Nephron progenitor cell (in vitro differentiated cells): ENCODE data around the gene FAM98B.
A peak's percentile ranks its signal among the peaks of the same experiment; 100 is the strongest.

ENCODE experiments used
- DNase-seq: peaks from one replicate; pipeline ENCODE4 v3.0.0; 2021
- H3K27ac Mint-ChIP-seq: 2 replicates; pipeline ENCODE4 v1.8.0; 2021; ENCODE audit warnings: mild to moderate bottlenecking, moderate library complexity, mixed read lengths
- H3K27me3 Mint-ChIP-seq: 2 replicates; pipeline ENCODE4 v1.8.0; 2021; ENCODE audit warnings: mild to moderate bottlenecking, low read depth, mixed read lengths; ENCODE audit not compliant: poor library complexity
- H3K36me3 Mint-ChIP-seq: 2 replicates; pipeline ENCODE4 v1.8.0; 2021; ENCODE audit warnings: low read depth, mixed read lengths
- H3K4me1 Mint-ChIP-seq: 2 replicates; pipeline ENCODE4 v1.8.0; 2021; ENCODE audit warnings: mixed read lengths
- H3K4me3 Mint-ChIP-seq: 2 replicates; pipeline ENCODE4 v1.8.0; 2021; ENCODE audit warnings: mild to moderate bottlenecking, moderate library complexity, mixed read lengths
- H3K9me3 Mint-ChIP-seq: 2 replicates; pipeline ENCODE4 v1.8.0; 2021; ENCODE audit warnings: mild to moderate bottlenecking, moderate library complexity, mixed read lengths
- TF ChIP-seq, protein P1 (sequence below): fragments of 200-600 bp; sonication (generic); IDR thresholded peaks from 2 replicates; pipeline ENCODE4 v1.5.0; 2021; ENCODE audit warnings: antibody characterized with exemption

Gene FAM98B

DNA sequence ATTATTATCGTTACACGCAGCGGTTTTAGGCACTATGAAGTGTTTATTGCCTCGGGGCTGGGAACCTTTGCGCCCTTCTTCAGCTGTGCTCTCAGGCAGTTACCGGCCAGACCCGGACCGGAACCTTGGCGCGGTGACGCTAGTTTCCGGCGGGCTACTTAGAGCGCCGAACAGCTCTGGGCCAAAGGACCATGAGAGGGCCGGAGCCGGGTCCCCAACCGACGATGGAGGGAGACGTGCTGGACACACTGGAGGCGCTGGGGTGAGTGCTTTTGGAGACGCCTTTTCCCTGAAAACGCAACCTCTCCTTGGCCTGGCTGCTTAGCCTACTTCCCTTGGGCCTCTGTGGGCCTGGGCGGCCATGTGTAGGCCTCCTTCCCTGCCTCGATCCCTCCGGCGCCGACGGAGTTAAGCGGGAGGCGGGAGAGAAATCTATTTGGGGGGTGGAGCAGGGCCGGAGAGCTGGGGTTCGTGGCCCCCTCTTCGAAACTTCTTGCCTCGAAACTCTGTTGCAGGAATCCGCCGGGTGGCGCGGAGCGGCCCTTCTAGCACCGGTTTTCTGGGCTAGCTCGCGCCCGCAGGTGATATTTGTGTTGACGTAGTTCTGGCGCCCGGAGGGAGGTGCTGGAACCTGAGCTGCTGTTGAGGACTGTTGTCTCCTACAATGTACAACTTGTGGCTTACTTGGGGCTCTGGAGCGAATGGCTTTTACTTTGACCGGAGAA lies at the start of gene FAM98B:
TSS of gene FAM98B (plus strand) at position 157 of the 725 bp plus-strand sequence. CDS start at position 192, 35 bp downstream.
- peak within 1 kb of the TSS; percentile 93 for H3K4me3 Mint-ChIP-seq
- peaks cover 7% of the 10 kb centered on the region for H3K36me3 Mint-ChIP-seq
- peak; percentile 92 for DNase-seq
- H3K27me3 Mint-ChIP-seq: peaks cover 30% of the 10 kb centered on the region
- H3K4me1 Mint-ChIP-seq: peaks cover 16% of the 10 kb centered on the region
- peak within 1 kb of the TSS; percentile 99 for H3K27ac Mint-ChIP-seq
- peaks cover 3% of the 10 kb centered on the region for H3K9me3 Mint-ChIP-seq
- TF ChIP-seq, protein P1, sequence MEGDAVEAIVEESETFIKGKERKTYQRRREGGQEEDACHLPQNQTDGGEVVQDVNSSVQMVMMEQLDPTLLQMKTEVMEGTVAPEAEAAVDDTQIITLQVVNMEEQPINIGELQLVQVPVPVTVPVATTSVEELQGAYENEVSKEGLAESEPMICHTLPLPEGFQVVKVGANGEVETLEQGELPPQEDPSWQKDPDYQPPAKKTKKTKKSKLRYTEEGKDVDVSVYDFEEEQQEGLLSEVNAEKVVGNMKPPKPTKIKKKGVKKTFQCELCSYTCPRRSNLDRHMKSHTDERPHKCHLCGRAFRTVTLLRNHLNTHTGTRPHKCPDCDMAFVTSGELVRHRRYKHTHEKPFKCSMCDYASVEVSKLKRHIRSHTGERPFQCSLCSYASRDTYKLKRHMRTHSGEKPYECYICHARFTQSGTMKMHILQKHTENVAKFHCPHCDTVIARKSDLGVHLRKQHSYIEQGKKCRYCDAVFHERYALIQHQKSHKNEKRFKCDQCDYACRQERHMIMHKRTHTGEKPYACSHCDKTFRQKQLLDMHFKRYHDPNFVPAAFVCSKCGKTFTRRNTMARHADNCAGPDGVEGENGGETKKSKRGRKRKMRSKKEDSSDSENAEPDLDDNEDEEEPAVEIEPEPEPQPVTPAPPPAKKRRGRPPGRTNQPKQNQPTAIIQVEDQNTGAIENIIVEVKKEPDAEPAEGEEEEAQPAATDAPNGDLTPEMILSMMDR: no peak

DNA sequence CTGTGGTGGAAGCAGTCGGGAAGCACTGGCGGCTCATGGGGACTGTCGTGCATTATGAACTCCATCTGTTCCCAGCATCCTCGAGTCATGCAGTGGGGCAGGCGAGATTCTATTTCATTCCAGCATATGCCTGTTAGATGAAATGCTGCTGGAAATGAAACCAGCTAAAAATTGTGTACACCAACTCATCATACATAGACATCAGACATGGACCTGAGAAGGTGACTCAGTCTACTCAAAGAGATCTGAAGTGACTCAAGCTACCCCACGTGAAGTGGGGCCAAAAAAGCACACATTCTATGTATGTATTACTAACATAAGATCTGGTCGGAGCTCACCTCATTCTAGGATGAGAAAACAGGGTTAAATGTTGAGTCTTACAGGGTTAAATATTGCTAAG lies 47.5 kb upstream of the FAM98B start:
- DNase-seq: no peak
- H3K9me3 Mint-ChIP-seq: peaks cover 16% of the 10 kb centered on the region
- H3K4me1 Mint-ChIP-seq: no peaks in the 10 kb centered on the region
- TF ChIP-seq, protein P1: no peak
- no peak overlapping the region for H3K4me3 Mint-ChIP-seq
- peaks cover 10% of the 10 kb centered on the region for H3K27me3 Mint-ChIP-seq
- no peak overlapping the region for H3K27ac Mint-ChIP-seq
- H3K36me3 Mint-ChIP-seq: no peaks in the 10 kb centered on the region

DNA sequence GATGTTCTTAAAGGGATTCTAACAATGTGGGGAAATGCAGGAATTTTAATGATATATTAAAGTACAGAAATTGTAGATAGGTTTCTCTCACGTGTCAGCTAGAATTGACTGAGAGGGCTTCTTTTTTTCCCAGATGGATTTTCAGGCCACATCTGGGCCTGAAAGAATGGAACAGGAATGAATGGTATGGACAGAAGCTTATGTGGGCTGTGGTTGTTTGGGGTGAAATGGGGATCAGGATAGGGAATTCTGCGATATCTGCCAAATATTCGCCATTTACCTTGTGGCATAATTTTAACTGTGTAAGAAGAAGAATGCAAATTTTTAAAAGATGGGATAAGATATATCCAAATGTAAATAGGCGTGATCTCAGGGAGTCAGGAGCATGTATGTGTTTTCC lies 45.4 kb upstream of the FAM98B start:
- Mint-ChIP-seq H3K36me3 (no peaks in the 10 kb centered on the region), H3K4me3 (no peak overlapping the region), H3K27me3 (peaks cover 11% of the 10 kb centered on the region), H3K9me3 (peaks cover 7% of the 10 kb centered on the region), H3K27ac (no peak overlapping the region), H3K4me1 (no peaks in the 10 kb centered on the region)
- DNase-seq: no peak
- TF ChIP-seq, protein P1: no peak

DNA sequence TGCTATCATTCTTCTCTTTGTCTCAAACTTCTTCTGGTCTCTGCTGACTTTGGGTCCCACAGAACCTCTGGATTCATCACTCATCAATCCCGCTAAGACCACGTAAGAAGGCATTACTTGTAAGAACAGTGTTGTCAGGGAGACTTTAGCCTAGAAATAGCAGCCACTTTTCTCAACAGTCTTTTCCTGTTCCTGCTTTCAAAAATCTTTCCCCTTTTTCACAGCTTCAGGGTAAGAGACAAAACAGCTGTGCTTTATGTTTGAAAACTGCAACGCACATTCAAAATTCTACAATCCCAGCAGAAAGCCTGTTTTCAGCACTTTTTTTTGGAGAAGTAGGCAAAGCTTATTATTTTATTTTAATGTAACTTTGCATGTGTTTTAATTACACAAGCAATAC lies 42.0 kb upstream of the FAM98B start:
- Mint-ChIP-seq H3K27ac (no peak overlapping the region), H3K4me1 (no peaks in the 10 kb centered on the region), H3K4me3 (no peak overlapping the region), H3K36me3 (no peaks in the 10 kb centered on the region), H3K27me3 (peaks cover 22% of the 10 kb centered on the region), H3K9me3 (peaks cover 7% of the 10 kb centered on the region)
- TF ChIP-seq, protein P1: no peak
- no peak for DNase-seq

DNA sequence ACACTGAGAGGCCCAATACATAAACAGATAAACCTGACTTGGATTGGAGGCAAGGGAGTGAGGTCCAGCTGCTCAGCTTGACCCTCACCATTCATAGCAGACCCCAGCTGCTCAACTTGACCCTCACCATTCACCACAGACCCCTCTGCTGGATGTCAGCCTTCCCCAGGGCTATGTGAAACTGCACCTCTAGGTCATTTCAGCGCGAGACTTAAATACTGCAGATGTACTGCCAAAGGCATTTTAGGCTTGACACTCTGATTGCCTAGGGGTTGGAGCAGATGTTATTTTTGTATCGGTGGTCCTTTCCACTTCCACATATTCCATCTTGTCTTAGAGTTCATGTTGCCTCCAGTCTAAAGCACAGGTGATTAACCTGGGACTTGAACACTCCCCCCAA lies 41.5 kb upstream of the FAM98B start:
- DNase-seq: no peak
- H3K4me1 Mint-ChIP-seq: no peaks in the 10 kb centered on the region
- no peak overlapping the region for H3K4me3 Mint-ChIP-seq
- H3K36me3 Mint-ChIP-seq: no peaks in the 10 kb centered on the region
- H3K9me3 Mint-ChIP-seq: peaks cover 7% of the 10 kb centered on the region
- H3K27me3 Mint-ChIP-seq: peaks cover 28% of the 10 kb centered on the region
- H3K27ac Mint-ChIP-seq: no peak overlapping the region
- TF ChIP-seq, protein P1: no peak

DNA sequence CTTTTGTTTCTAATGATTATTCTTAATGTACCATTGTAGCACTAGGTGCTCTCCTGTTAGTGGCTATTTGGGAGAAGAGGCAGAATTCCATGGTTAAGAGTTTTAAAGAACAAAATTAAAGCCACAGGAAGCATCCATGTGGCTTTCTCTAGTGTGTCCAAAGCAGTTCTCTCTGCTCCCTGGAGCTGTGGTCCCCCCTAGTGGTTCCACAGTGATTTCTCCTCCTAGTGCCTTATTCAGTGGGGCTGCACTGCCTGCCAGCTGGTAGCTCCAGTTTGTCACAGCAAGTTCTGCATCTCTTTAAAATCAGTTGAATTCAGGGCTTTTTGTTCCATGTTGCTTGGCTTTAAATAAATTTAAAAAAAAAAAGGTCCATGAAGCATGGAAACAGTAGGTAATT lies 39.6 kb upstream of the FAM98B start:
- TF ChIP-seq, protein P1: peak; percentile 44
- H3K27ac Mint-ChIP-seq: no peak overlapping the region
- H3K36me3 Mint-ChIP-seq: no peaks in the 10 kb centered on the region
- H3K27me3 Mint-ChIP-seq: peaks cover 29% of the 10 kb centered on the region
- no peak overlapping the region for H3K4me3 Mint-ChIP-seq
- no peaks in the 10 kb centered on the region for H3K4me1 Mint-ChIP-seq
- H3K9me3 Mint-ChIP-seq: peaks cover 7% of the 10 kb centered on the region
- DNase-seq: peak; percentile 30
